NCI-H2196 (cell line): ENCODE results near the gene MDFI.
A peak's percentile ranks its signal among the peaks of the same experiment; 100 is the strongest.

Experiments used
- DNase-seq: peaks from one replicate; lab custom pipeline; 2025; ENCODE audit not compliant: unreplicated experiment; lab: John Stamatoyannopoulos, UW

MDFI gene, protein sequence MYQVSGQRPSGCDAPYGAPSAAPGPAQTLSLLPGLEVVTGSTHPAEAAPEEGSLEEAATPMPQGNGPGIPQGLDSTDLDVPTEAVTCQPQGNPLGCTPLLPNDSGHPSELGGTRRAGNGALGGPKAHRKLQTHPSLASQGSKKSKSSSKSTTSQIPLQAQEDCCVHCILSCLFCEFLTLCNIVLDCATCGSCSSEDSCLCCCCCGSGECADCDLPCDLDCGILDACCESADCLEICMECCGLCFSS

DNA sequence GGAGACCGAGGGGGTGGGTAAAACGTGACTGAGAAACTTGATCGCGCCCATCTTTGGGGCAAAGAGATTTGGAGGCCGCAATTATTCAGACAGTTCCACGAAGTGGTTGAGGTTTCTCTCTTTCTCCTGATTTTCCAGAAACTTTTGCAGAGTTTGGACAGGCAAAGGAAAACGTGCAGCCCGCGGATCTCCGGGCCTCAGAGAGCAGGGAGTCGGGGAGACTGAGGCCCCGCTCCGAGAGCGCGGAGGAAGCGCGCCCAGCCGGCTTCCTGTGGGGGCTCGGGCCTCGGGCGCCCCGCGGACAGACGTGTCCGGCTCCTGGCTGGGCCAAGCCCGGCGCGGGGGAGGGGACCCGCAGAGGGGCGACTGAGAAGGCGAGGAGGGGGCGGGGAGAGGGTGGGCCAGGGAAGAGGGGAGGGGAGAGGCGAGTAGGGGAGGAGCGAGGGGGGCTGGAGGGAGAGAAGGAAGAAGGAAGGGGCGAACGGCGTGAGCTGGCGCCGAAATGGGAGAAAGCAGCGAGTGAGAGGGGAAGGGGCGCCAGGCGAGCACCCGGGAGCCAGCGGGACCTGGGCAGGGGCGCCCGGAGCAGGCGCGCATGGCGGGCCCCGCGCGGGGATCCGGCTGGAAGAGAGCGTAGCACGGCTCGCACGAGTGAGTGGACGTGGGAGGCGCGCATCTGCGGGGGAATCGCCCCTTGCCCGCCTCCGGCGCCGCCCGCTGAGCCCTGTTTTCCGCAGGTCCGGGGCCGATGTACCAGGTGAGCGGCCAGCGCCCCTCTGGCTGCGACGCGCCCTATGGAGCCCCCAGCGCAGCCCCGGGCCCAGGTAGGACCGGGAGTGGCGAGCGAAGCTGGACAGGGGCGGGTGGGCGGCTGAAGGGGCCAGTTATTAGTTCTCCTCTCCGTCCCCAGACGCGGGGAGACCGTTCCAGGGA, at the start of gene MDFI:
Gene MDFI, plus strand, starts transcription at position 467 of the 933 bp plus-strand sequence. Its CDS starts 282 bp downstream, at position 749.
- no peak for DNase-seq

DNA sequence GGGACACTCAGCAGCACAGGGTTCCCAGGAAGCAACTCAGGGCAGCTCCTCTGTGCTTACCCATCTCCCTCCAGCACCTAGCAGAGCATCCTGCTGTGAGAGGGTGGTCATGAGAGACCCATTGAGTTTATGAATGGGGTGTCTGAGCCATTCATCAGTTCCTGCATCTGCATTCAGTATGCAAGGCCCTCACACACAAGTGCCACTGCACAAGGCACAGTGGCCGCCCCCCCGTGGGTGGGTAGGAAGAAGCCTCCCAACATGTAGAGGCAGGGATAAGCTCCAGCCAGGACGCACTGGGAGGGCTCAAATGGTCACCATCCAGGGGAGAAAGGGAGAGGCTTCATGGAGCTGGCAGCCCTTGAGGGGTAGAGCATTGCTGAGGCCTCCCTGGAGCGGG, 49.0 kb upstream of the MDFI start:
- DNase-seq = no peak

DNA sequence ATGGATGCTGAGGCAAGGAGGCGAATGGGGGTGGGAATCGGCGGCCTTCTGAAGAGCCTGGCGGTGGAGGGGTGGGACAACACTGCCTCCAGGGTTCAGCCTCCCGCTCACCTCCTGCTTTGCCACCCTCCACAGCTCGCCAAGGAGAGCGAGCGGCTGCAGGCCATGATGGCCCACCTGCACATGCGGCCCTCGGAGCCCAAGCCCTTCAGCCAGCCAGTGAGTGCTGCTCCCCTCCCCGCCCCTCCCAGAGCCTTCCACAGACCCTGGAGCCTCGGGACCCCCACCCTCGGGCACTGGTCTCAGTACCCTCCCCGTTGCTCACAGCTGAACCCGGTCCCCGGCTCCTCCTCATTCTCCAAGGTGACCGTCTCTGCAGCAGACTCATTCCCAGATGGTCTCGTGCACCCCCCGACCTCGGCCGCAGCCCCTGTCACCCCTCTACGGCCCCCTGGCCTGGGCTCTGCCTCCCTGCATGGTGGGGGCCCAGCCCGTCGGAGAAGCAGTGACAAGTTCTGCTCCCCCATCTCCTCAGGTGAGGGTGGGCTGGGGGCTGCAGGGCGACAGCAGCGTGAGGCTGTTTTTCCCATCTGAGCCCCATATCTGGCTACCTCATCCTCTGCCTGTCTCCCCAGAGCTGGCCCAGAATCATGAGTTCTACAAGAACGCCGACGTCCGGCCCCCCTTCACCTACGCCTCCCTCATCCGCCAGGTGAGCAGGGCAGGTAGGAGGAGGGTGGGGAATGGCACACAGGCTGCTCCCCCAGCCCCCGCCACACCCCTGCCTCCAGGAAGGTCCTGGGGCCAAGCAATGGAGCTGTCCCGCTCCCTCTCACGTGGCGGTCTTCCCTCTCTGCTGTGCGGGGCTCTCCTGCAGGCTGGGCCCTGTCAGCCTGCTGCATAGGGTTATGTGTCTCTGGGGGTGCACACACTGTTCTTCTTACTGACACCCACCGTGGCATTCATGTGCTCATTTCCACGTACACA, 48.3 kb upstream of the MDFI start:
- no peak for DNase-seq

DNA sequence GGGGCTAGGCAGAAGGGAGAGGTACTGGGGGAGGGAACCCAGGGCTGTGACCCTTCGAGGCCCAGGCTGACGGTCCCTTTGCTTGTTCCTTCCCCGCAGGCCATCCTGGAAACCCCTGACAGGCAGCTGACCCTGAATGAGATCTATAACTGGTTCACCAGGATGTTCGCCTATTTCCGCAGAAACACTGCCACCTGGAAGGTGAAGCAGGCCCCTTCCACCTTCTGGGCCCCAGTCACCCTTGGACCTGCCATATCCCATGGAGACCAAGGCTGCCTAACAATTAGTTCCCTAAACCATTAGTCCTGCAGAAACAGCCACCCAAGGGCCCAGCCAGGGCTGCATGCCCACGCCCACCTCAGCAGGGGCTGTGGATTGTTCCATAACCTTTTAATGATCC, 47.1 kb upstream of the MDFI start:
- no peak for DNase-seq

DNA sequence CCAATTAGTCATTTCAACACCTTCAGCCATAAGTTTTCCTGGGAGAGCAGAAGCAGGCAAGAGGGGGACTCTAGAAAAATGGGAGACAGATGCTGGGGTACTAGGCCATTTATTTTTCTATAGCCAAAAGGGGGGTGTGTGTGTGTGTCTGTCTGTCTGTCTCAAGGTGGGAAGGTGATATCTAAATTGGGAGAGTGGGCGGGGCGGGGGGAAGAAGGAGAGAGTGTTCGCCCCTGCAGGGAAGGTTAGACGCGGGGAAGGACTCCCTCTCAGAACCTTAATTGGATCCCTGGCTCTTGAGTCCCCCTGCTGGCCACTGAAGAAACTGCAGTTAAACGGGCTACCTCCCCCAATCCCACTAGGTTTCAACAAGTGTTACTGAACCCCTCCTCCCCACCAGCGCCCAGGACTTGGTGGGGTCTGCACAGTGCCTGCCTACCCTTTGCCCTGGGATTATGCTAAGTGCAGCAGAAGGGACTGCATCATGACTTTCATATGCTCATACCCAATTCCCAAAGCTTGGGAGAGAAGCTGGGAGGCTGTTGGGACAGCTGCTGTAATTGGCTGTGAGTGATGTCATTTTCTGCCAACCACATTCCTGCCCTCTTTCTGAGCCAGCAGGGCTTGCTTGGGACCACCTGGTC, 46.3 kb upstream of the MDFI start:
- peak; percentile 70 for DNase-seq

DNA sequence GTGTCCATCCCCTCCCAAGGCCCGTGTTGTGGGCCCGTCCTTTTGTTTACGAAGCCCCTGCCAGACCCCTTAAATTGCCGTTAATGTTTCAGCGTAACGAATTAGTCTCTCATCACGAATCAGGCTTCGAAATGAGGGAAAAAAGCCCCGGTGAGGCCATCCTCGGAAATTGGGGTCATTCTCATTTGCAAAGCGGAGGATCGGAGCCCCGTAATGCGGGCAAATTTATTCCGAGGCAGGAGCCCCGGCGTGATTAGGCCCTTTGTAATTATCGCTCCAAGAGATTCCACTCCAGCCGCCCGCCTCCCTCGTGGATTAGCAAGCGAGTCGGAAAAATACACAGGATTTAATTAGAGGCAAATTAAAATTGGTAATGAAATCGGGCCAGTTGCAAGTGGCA, 44.9 kb upstream of the MDFI start:
- no peak for DNase-seq

DNA sequence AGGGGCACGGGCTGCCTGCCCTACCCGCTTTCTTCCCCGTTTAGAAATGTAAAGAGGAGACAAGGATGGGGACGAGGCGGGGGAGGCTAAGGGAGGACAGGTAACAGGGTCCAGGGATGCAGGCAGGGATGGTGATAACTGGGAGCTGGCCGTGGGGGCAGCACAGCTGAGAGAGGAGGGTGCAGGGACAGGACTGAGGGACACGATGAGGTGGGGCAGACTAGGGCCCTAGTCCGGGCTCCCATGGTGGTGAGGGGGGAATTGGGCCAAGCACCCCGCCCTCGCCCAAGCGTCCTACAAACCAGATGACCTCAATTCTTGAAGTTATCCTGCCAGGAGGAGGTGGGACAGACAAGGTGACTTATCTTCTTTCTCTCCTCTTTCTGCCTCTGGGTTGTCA, 44.4 kb upstream of the MDFI start:
- DNase-seq = no peak

DNA sequence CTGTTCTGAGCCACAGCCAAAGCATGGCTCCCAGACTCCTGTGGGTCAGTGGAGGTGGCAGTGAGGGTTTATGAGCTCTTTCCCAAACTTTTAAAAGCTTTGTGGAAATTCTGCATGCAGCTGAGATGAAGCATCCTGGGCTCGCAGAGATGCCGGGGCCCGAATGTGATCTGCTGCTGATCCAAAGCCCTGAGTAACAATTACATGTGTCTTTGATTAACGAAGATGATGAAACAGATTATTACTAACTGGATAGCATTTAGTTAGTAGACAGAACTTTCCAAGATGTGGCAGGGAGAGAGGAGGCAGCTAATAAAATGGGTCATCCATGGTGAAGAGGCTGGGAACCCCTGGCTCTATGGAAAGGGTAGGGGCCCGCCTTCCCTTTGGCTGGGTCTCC, 43.9 kb upstream of the MDFI start:
- DNase-seq = no peak

DNA sequence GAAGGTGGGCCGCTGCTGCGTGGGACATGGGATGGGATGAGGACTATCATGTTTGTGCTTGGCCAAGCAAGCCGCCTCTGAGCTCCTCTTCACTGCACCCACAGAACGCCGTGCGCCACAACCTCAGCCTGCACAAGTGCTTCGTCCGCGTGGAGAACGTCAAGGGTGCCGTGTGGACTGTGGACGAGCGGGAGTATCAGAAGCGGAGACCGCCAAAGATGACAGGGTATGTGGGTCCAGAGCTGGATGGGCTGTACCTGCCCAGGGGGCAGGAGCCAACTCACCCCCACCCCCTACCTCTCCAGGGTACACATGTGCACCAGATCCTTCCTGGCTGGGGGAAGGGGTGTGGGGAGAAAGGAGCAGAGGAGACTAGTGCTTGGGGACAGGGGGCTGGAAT, 43.5 kb upstream of the MDFI start:
- no peak for DNase-seq

DNA sequence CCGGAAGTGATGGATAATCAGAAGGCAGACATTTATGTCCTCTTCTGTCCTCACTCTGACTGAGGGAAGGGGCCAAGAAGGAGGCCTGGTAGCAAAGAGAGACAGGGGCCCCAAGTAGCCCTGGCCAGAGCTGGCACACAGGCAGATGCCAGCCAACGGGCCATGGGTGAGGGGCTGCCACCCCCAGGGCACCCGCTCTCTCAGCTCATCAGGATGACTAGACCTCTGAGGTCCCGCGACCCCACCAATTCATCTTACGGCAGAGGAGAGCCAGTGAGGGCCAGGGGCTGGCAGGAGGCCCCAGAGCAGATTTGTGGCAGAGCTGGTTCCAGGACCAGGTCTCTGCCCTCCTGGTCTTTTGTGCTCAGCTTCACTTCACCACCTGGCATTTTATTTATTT, 43.1 kb upstream of the MDFI start:
- no peak for DNase-seq

DNA sequence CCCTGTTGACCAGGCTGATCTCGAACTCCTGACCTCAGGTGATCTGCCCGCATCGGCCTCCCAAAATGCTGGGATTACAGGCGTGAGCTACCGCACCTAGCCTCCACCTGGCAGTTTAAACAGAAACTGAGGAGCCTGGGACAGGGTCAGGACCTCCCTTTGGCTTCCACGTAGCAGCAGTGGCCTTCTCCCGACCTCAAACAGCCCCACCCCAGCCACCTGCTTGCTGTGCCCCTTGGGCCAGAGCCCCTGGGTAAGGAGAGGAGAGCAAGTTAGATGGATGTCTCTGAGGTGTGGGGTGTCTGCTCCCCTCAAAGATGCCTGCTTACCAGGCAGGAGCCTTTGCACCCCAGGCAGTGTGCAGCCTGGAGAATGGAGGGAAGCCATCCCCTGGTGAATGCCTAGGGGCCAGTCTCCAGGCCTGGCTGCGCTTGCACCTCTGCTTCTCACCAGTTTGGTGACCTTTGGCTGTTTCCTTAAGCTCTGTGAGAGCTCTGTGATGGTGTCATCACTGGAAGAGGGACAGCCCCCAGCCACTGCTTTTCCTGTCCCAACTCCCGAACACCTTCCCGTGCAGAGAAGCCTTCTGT, 42.1 kb upstream of the MDFI start:
- no peak for DNase-seq

DNA sequence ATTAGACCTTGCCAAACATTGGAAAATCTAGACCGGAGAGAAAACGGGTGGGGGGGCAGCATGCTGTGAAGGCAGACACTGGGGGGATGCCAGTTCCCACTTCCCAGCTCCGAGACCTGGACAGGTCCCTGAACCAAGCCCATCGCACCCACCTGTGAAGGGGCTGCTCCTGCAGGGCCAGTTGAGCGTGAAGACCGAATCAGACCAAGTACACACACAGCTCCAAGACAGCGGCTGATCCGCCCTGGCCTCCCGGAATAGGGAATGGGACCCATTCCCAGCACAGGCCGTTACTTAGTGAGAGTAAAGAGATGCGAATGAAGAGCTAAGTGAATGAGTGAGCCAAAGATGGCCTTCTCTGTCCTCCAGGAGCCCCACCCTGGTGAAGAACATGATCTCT, 41.5 kb upstream of the MDFI start:
- DNase-seq = no peak

DNA sequence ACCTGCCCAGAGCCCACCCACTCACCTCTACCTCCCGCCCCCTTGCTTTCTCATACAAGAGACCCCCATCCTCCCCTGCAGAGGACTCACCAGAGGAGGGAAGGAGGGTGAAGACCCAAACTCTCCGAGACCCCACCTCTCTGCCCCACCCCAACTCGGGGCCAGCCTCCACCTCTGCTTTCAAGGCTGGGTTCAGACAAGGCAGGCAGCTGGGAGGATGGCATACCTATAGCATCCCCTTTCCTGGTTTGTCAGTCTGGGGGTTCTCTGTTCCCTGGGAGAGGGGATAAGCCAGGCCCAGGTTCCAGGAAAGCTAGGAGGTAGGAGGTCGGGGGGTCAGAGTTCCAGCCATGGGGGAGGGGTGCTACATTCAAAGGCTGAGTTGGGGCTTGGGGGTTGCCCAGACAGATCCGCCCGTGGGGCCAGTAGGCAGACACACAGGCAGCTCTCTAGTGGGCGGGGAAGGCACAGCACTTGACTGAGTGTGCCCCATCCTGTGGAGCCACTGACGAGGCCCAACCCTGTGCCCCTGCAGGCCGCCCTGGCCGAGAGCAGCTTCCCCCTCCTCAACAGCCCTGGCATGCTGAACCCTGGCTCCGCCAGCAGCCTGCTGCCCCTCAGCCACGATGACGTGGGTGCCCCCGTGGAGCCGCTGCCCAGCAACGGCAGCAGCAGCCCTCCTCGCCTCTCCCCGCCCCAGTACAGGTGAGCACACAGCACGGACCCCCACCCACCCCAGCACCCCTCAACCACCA, 40.8 kb upstream of the MDFI start:
- DNase-seq = no peak

DNA sequence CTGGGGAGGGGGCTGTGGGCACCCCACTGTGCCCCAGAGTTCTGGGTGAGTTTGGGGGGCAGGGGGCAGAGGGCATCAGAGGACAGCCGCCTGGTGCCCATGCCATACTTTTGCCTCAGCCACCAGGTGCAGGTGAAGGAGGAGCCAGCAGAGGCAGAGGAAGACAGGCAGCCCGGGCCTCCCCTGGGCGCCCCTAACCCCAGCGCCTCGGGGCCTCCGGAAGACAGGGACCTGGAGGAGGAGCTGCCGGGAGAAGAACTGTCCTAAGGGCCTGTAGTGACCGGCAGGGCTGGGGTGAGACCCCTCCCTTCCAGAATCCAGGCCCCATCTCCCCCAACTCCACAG, 39.6 kb upstream of the MDFI start:
- no peak for DNase-seq

DNA sequence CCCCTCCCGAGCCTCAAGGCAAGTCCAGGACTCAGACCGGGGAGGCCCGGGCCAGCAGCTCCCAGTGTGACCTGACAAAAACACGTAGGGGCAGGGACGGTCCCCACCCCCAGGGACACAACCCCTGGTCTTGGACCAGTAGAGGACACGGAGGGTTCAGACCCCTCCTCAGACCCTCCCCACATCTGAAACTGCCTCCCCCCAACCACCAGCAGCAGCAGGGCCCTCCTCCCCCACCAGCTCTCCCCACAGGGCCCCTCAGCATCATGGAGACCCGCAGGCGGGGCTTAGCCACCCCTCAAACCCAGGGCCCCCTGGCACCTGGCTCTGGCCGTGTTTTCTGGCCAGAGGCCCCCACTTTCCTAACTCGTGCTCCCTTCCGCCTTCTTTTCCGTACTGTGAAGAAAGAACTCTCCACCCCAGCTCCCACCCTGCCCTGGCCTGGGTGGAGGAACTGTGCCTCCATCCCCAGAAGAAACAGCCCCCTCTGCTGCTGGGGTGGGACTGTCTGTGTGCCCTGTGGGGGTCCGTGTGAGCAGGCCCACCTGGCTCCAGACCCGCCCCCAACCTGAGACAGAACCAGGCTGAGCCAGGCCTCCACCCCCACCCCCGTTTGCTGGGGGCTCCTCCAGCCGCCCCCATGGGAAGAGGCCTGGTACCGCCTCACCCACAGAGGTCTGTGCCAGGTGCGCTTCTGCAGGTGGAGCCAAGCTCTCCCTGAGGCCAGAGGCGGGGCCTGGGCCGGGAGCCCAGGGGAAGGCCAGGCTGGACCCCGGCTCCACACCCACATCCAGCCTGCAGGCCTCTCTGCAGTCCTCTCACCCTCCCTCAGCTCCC, 39.0 kb upstream of the MDFI start:
- DNase-seq = peak; percentile 17

DNA sequence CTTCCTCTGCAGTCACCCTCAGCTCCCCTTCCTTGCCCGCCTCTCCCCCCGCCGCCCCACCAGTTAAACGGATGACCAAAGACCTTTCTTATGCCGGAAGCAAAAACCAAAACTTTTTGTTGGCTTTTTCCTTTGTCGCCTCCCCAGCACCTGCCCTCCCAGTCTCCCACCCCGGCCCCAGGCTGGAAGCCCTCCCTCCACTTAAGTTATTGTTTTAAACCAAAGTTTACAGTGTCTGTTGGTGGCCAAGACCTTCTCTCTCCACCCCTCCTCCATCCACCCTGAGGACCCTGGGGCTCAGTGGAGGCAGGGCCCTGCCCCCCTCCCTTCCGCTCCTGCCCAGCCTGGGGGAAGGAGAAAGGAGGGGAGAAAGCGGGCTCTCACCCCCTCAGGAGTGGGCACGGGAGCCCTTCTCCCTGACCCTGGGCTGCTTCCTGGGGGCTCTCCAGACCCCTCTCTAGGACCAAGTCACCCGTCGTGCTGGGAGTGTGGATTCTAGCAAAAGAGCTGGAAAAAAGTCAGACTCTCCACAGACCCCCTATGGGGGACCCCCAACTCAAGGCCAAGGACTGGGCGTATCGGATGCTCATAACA, 38.3 kb upstream of the MDFI start:
- DNase-seq = no peak

DNA sequence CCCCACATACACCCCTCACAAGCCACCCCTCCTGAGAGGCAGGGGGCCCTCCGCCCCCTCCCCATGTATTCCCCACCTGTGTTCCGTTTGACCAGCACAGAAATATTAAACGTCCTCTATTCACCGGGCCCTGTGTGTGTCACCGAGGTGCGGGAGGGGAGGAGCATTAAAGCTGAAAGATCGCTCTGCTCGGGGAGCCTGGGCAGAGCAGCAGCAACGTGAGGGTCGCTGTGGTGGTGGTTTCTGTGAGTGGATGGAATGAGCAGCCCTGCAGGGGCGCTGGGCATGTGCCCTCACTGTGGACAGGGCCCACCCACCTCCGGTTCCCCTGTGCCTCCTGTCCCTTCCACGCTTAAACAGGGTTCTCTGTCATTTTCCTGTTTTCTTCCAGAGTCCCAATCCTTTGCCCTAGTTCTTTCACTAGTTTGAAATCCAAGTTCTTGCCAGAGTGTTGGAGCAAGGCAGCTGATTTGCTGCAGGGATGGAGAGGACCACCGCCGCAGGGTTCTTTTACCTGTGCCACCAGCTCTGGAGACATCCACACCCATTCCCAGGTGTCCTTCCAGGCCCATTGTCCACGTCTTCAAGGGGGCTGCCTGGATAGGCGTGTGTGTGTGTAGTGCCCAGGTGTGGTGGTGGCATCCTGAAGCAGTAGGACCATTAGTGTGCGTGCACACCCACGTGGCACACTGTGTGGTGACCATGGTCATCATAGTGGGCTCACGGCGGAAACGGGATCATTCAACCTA, 37.6 kb upstream of the MDFI start:
- DNase-seq = no peak

DNA sequence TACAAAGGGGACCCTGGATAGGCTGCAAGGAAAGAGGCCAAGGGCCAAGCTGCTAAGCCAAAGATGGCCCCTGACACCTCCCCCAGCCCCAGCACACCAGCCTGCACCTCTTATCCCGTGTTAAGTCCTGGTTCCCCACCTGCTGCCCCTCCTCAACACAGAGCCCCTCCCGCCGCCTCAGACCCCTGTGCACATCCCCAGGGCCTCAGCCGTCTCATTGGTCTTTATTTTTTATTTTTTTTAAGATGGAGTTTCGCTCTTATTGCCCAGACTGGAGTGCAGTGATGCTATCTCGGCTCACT, 37.1 kb upstream of the MDFI start:
- no peak for DNase-seq
